ENCODE results near the gene TFG. TPM values are rescaled to one million over a fixed set of nuclear protein-coding genes. Genes with fewer than 3 reads are reported as not detected.

Gene TFG
- total and polyA plus RNA-seq, 8 donors, result 15.8 to 90.9 (median 53.5) TPM

DNA sequence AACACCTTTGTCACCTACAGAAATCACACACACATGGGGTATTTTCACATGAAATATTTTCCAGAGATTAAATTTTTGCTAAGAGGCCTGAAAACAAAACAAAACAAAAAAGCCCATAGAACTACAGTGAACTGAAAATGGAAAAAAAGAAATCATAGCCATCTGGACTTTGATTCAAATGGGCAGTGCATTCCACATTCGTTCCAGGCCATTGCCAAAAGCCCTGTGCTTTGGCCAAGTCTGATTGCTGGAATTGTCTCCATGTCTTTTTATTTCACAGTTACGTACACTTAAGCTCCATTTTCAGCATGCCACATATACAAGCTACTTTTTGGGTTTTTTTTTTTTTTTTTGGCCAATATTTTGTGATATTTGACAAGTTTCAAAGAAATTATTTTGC, 47.1 kb downstream of the TFG start:
- intact Hi-C loops (cut with DNase I; ENCODE audit: low total_unique reads), result no loop called here
- DNase-seq, result peak in 1 of 2 donors; percentile 23

DNA sequence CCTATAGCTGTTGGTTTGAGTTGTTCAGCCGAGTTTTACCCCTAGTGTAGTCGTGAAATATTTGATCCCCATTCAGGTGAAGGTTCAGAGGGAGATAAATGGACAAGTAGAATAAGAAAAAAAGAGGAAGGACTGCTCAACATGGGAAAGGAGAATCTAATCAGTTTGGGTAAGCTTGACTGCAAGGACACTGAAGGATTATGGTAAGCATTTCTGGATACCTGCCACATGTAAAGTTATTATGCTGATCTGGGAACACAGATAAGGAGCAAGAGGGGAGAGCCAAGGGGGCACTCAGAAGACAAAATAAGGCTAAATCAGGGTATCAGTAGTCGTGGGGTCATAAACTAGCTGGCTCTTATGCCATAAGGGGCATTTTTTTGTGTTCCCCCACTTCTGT, 49.9 kb downstream of the TFG start:
- H3K27me3 ChIP-seq, result no peaks in the 10 kb centered on the region
- H3K4me1 ChIP-seq, result peaks cover 0 to 31% (median 13%) of the 10 kb centered on the region in 4 donors
- H3K4me3 ChIP-seq, result no peak overlapping the region
- peak overlapping the region in 1 of 5 donors; percentile 30 for H3K27ac ChIP-seq
- peaks cover 0 to 9% (median 8%) of the 10 kb centered on the region in 4 donors for H3K36me3 ChIP-seq
- H3K9me3 ChIP-seq, result no peaks in the 10 kb centered on the region
- 28 to 46% (median 41%) methylated on average over 3 of the region's 3 CpGs for WGBS, 5 donors
- DNase-seq, result no peak
- TF ChIP-seq POLR2A (IDR thresholded peaks at IDR 0.05) (no peak), POLR2AphosphoS5 (IDR thresholded peaks at IDR 0.05) (no peak), EP300 (IDR thresholded peaks at IDR 0.05) (no peak)
- TF ChIP-seq, protein P1, sequence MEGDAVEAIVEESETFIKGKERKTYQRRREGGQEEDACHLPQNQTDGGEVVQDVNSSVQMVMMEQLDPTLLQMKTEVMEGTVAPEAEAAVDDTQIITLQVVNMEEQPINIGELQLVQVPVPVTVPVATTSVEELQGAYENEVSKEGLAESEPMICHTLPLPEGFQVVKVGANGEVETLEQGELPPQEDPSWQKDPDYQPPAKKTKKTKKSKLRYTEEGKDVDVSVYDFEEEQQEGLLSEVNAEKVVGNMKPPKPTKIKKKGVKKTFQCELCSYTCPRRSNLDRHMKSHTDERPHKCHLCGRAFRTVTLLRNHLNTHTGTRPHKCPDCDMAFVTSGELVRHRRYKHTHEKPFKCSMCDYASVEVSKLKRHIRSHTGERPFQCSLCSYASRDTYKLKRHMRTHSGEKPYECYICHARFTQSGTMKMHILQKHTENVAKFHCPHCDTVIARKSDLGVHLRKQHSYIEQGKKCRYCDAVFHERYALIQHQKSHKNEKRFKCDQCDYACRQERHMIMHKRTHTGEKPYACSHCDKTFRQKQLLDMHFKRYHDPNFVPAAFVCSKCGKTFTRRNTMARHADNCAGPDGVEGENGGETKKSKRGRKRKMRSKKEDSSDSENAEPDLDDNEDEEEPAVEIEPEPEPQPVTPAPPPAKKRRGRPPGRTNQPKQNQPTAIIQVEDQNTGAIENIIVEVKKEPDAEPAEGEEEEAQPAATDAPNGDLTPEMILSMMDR (IDR thresholded peaks at IDR 0.05), result no peak
- intact Hi-C loops (cut with DNase I; ENCODE audit: low total_unique reads), result no loop called here

More for the DNA sequence above, 47.1 kb downstream of the TFG start:
- no peak overlapping the region for H3K4me3 ChIP-seq
- H3K4me1 ChIP-seq, result peaks cover 0 to 30% (median 16%) of the 10 kb centered on the region in 4 donors
- no peaks in the 10 kb centered on the region for H3K9me3 ChIP-seq
- H3K27ac ChIP-seq, result peak overlapping the region in 1 of 5 donors; percentile 11
- WGBS, 5 donors, result 40 to 75% (median 62%) methylated on average over 2 of the region's 2 CpGs
- TF ChIP-seq POLR2AphosphoS5 (IDR thresholded peaks at IDR 0.05) (no peak), POLR2A (IDR thresholded peaks at IDR 0.05) (no peak), EP300 (IDR thresholded peaks at IDR 0.05) (no peak)
- TF ChIP-seq, protein P1 (IDR thresholded peaks at IDR 0.05), result no peak
- no peaks in the 10 kb centered on the region for H3K27me3 ChIP-seq
- peaks cover 8 to 36% (median 34%) of the 10 kb centered on the region in 4 donors for H3K36me3 ChIP-seq

DNA sequence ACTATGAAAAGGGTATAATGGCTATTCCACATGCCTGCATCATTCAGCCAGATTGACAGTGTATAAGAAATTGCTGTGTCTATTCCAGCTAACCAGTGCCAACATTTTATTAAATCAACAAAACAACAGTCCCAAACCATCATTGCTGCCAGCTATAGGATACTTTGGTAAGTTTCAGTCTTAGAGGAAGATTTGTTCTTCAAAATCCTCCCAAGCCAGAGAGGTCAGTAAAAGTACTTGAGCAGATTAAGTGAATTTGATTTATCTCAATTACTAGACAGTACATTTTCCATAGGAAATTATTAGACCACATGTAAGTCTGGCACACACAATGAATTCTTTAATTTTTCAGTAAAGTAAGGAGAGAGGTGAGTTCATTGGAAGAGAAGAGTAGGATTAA, 50.7 kb downstream of the TFG start:
- H3K27me3 ChIP-seq, result no peaks in the 10 kb centered on the region
- peak overlapping the region in 1 of 5 donors; percentile 6 for H3K27ac ChIP-seq
- H3K4me3 ChIP-seq, result no peak overlapping the region
- DNase-seq, result peak in 1 of 2 donors; percentile 14
- H3K36me3 ChIP-seq, result peaks cover 0 to 7% (median 4%) of the 10 kb centered on the region in 4 donors
- intact Hi-C loops (cut with DNase I; ENCODE audit: low total_unique reads), result no loop called here
- H3K4me1 ChIP-seq, result peaks cover 0 to 31% (median 10%) of the 10 kb centered on the region in 4 donors
- no peaks in the 10 kb centered on the region for H3K9me3 ChIP-seq
- TF ChIP-seq POLR2AphosphoS5 (IDR thresholded peaks at IDR 0.05), result no peak
- TF ChIP-seq POLR2A (IDR thresholded peaks at IDR 0.05), result no peak
- TF ChIP-seq, protein P1 (IDR thresholded peaks at IDR 0.05), result no peak
- no peak for TF ChIP-seq EP300 (IDR thresholded peaks at IDR 0.05)

DNA sequence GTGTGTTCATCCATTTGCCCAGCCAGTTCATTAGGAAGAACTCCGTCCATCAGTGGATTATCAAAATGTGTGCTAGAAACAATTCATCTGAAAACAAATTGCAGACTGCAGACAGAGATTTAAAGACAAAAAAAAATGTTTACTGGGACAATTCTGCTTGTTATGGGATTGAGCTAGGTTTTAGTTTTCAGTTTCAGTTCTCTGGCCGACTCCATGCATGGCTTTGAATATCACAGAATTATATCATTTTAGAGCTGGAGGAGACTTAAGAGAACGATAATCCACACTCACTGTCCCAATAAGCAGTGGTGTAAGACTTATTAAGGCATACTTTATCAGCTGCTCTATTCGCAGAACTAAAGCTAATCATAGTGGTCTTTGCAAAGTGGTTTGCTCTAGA, 51.1 kb downstream of the TFG start:
- Histone ChIP-seq H3K9me3 (no peaks in the 10 kb centered on the region), H3K27ac (peak overlapping the region in 2 of 5 donors; percentile 2 to 6), H3K4me1 (peaks cover 0 to 31% (median 10%) of the 10 kb centered on the region in 4 donors), H3K36me3 (peaks cover 0 to 3% (median 0%) of the 10 kb centered on the region in 4 donors), H3K4me3 (no peak overlapping the region), H3K27me3 (no peaks in the 10 kb centered on the region)
- TF ChIP-seq, protein P1 (IDR thresholded peaks at IDR 0.05), result no peak
- TF ChIP-seq POLR2A (IDR thresholded peaks at IDR 0.05) (no peak), POLR2AphosphoS5 (IDR thresholded peaks at IDR 0.05) (no peak), EP300 (IDR thresholded peaks at IDR 0.05) (no peak)
- WGBS, 5 donors, result 19 to 32% (median 26%) methylated on average over 4 of the region's 4 CpGs
- intact Hi-C loops (cut with DNase I; ENCODE audit: low total_unique reads), result no loop called here
- DNase-seq, result no peak

Data from stomach (tissue), 9 donors.